GM12801 (cell line): ENCODE data around the gene ACVR1B.

ENCODE experiments used
- TF ChIP-seq, protein P1 (sequence below): IDR thresholded peaks from one replicate; pipeline ENCODE4 v1.5.1; 2011; ENCODE audit warnings: control low read depth; ENCODE audit not compliant: insufficient read length; ENCODE audit errors: extremely low read depth

ACVR1B gene

DNA sequence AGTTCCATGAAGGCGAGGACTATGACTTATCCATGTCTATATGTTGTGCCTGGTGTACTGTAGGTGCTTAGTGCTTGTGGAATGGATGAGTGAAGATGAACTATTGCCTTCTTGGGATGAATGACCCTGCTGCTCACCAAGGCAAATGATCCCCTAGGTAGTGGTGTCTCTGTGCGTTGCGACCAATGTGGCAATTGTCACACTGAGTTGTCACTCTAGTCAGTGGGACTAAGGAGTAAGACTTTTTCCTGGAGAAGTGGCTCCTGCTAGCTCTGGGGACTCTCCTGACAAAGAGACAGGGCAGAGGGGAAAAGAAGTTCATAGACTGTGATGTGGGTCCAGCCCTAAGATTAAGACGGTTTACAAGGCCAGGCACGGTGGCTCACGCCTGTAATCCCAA is 3.4 kb upstream of the ACVR1B start:
- TF ChIP-seq, protein P1, sequence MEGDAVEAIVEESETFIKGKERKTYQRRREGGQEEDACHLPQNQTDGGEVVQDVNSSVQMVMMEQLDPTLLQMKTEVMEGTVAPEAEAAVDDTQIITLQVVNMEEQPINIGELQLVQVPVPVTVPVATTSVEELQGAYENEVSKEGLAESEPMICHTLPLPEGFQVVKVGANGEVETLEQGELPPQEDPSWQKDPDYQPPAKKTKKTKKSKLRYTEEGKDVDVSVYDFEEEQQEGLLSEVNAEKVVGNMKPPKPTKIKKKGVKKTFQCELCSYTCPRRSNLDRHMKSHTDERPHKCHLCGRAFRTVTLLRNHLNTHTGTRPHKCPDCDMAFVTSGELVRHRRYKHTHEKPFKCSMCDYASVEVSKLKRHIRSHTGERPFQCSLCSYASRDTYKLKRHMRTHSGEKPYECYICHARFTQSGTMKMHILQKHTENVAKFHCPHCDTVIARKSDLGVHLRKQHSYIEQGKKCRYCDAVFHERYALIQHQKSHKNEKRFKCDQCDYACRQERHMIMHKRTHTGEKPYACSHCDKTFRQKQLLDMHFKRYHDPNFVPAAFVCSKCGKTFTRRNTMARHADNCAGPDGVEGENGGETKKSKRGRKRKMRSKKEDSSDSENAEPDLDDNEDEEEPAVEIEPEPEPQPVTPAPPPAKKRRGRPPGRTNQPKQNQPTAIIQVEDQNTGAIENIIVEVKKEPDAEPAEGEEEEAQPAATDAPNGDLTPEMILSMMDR, result no peak

DNA sequence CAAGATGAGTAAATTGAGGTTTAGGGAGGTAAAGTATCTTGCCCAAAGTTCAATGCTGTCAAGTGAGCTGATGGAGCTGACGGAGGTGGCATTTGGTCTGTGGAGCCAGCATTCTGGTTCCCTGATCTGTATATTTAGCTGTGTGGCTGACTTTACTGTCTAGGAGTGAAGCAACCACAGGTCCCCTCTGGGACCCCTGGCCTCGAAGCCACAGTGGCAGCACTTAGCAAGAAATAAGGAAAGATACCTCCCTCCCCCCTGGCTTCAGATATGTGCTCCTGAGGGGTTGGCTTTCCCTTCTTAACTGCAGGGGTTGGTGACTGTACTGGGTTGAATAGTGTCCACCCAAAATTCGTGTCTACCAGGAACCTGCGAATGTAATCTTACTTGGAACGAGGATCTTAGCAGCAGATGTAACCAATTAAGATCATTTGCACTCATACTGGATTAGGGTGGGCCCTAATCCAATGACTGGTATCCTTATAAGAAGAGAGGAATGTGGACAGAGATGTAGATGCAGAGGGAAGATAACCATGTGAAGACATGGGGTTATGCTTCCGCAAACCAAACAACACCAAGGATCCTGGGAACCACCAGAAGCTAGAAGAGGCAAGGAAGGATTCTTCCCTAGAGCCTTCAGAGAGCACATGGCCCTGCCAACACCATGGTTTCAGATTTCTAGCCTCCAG is 2.0 kb upstream of the ACVR1B start:
- TF ChIP-seq, protein P1, result no peak

DNA sequence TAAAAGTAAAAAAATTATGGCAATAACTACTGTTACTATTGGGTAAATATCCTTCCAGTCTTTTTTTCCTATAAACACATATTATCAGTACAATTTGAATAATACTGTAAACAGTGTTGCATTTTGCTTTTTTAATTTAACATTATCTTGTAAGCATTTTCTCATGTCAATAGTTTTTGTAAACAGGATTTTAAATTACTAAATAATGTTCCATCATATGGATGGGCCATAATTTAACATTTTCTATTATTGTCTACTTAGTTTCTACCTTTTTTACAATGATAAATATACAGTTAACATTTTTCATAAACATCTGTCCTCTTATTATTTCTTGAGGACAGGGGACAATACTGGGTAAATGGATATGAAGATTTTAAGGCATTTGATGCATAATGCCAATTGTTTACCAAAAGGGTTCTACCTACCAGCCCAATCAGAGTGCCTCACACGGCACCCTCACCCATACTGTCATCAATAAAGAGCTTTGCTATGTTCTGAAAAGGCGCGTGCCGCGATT is 759 bp upstream of the ACVR1B start:
- TF ChIP-seq, protein P1, result no peak

DNA sequence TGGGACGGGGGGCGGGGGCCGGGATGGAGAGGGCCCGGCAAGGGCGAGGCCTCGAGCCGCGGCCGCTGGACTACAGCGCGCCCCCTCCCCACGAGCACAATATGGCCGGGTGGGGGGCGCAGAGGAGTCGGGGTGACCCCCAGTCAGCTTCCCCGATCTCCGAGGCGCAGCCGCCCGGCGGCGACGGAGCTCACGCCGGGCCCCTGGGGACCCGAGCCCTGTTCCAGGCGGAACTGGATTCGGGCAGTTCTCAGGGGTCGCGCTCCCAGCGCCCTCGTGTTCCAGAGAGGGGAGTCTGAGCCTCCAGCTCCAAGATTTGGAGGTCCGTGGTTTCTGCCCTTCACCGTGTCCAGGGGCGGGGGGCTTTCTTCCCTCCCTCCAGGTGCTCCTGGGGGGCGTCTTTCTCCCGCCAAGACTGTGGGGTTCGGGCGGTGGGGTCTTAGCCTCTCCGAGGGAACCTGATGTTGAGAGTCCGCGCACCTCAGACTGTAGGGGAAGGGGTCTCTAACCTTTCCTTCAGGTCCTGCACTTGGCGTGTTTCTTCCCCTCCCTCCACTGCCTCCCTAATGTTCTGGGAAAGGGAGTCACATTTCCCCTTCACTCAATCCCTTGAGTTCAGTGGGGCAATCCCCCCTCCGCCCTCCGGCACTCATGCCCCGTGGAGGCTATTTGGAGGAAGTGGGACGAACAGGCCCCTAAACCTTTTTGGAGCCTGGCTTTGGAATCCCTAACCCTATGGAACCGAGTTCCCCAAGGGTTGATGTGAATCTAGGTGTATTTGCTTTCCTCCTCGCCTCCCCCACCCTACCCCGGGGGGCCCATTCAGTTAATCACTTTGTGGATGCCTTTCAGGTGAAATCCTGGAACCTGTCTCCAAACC is 584 bp downstream of the ACVR1B start:
- TF ChIP-seq, protein P1, result no peak

DNA sequence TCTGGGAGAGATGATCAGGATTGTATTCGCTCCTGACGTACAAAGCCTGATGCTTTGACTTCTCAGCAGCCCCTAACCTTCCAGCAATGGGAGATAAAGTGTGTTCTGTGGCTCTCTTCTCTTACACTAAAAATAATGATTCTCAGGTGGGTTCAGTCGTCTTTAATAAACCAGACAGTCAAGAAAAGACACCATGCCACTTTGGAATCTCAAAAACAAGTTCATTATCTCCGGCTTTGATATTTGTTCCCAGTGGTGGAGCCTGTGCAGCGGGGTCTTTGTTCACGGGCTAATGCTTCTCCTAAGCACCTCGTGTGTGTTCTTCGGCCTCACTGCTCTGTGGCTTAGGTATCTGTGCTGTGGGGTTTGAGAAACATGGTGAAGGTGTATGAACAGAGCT is 1.6 kb downstream of the ACVR1B start:
- TF ChIP-seq, protein P1, result no peak

DNA sequence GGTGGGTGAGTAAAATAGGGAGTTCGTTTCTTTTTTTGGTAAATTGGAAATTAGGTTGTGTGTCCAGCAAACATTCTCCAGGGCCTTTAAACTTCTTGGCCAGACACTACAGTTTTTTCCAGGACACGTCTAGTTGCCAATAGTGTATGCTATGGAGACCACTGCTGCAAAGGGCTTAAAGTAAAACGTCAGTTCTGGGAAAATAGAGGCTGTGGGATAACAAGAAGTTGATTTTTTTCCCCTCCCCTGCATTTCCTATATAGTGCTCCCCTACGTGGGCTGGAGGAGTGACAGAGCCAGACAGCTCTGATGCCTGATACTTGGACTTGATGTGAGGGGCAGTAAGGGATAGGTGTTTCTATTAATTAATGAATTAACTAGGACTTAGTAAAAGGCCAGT is 2.4 kb downstream of the ACVR1B start:
- TF ChIP-seq, protein P1, result no peak

DNA sequence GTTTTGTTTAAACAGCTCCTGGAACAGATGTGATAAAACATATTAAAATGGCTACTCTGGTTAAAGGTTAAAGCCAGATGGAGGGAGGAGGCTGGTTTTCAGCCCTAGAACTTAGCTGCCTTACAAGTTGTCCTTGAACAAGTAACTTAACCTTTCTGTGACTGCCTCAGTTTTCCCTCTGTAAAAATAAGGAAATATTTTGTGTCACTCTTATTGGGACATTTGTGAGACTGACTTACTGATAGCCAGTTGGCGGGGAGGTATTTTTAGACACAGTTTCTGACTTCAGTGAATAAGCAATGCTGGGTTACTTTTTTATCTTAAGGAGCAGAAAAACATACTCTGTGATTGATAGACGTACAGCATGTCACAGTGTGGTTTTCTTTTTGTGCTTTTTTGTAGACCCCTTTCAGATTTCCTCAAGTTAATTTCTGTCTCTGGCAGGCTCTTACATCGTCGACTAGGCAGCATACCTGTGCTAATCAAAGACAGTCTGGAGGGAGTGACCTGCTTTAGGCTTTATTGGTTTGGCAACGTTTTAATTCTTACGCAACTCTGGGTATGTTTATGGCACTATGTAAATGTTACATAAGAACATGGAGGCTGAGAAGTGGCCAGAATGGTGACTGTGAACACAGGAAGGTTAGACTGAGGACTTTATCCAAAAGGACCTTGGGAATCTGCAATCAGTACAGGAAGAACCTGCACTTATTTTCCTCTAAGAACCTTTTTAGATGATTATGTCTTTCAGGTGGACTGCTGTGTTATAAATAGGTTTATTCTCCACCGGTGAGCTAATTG is 3.3 kb downstream of the ACVR1B start:
- TF ChIP-seq, protein P1, result no peak
